Peyer's patch (tissue), 4 donors: ENCODE measurements around the gene VN1R2.

ENCODE experiments used
- CTCF ChIP-seq, 6 experiments: fragments of 450-650 bp in 4 of 6; fragments of 200-600 bp in 2 of 6; sonication (generic) in 1 of 6; IDR thresholded peaks; one replicate each; pipeline ENCODE4 v1.5.1; 2017 to 2019; ENCODE audit warnings: antibody characterized with exemption in 6 of 6, mild to moderate bottlenecking in 3 of 6, moderate library complexity in 1 of 6
- POLR2A ChIP-seq, 2 donors: fragments of 450-650 bp; IDR thresholded peaks; one replicate each; pipeline ENCODE4 v1.5.1; 2017; ENCODE audit warnings: antibody characterized with exemption in 2 of 2, mild to moderate bottlenecking in 2 of 2, moderate library complexity in 2 of 2

DNA sequence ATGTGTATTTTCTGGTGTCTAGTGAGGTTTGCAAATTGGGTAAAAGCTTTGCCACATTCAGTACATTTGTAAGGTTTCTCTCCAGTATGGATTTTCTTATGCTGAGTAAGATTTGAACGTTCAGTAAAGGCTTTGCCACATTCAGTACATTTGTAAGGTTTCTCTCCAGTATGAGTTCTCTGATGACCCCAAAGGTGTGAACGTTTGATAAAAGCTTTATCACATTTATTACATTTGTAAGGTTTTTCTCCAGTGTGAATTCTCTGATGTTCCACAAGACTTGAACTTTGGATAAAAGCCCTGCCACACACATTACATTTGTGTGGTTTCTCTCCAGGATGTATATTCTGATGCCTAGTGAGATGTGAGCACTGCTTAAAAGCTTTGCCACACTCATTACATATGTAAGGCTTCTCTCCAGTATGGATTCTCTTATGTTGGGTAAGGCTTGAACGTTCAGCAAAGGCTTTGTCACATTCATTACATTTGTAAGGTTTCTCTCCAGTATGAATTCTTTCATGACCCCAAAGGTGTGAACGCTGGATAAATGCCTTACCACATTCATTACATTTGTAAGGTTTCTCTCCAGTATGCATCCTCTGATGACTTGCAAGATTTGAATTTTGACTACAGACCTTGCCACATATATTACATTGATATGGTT is 20.8 kb upstream of the VN1R2 start:
- TF ChIP-seq CTCF (IDR thresholded peaks at IDR 0.05) = no peak
- no peak for TF ChIP-seq POLR2A (IDR thresholded peaks at IDR 0.05)
